UCSD-AML1 (cell line): ENCODE results near the gene GRAPL.
"Not testable (repeated sequence)": the region's sequence is repeated elsewhere in the genome, so short reads cannot be mapped to it uniquely, and the experiment has no call there.

Experiments
- DNase-seq: peaks from one replicate; lab custom pipeline; 2025; ENCODE audit not compliant: unreplicated experiment; lab: John Stamatoyannopoulos, UW

GRAPL gene

GRCh38 chr17:19127148-19127980 lies at the start of gene GRAPL:
TSS of gene GRAPL (plus strand) at chr17:19127589. CDS start at chr17:19127620, 31 bp downstream.
- not testable (repeated sequence) for DNase-seq

- not testable (repeated sequence) for DNase-seq
These were observed 38.3 kb upstream of the GRAPL start for GRCh38 chr17:19088804-19089685.

- not testable (repeated sequence) for DNase-seq
These were observed 37.2 kb upstream of the GRAPL start for GRCh38 chr17:19090058-19090772.

GRCh38 chr17:19092737-19093683 lies 34.4 kb upstream of the GRAPL start:
- DNase-seq, result not testable (repeated sequence)

- not testable (repeated sequence) for DNase-seq
These were observed 33.5 kb upstream of the GRAPL start for GRCh38 chr17:19093684-19094438.

GRCh38 chr17:19108517-19108916 lies 18.9 kb upstream of the GRAPL start:
- not testable (repeated sequence) for DNase-seq

GRCh38 chr17:19110189-19111097 lies 16.9 kb upstream of the GRAPL start:
- DNase-seq, result not testable (repeated sequence)

GRCh38 chr17:19111111-19111711 lies 16.2 kb upstream of the GRAPL start:
- DNase-seq, result not testable (repeated sequence)

GRCh38 chr17:19111801-19112458 lies 15.5 kb upstream of the GRAPL start:
- DNase-seq, result not testable (repeated sequence)

GRCh38 chr17:19112459-19112826 lies 14.9 kb upstream of the GRAPL start:
- DNase-seq, result not testable (repeated sequence)

GRCh38 chr17:19118695-19119094 lies 8.7 kb upstream of the GRAPL start:
- DNase-seq, result not testable (repeated sequence)

- DNase-seq, result not testable (repeated sequence)
These were observed 2.1 kb upstream of the GRAPL start for GRCh38 chr17:19125289-19125688.

GRCh38 chr17:19129500-19129899 lies 2.1 kb downstream of the GRAPL start:
- DNase-seq, result not testable (repeated sequence)

GRCh38 chr17:19131108-19131507 lies 3.7 kb downstream of the GRAPL start:
- not testable (repeated sequence) for DNase-seq

GRCh38 chr17:19131772-19132171 lies 4.4 kb downstream of the GRAPL start:
- not testable (repeated sequence) for DNase-seq

GRCh38 chr17:19133793-19134192 lies 6.4 kb downstream of the GRAPL start:
- DNase-seq, result not testable (repeated sequence)

- not testable (repeated sequence) for DNase-seq
These were observed 8.0 kb downstream of the GRAPL start for GRCh38 chr17:19135391-19135790.
